K562 (cell line): ENCODE data around the gene CPSF4L. TPM values are rescaled to one million over a fixed set of nuclear protein-coding genes. Genes with fewer than 3 reads are reported as not detected.
A peak's percentile ranks its signal among the peaks of the same experiment; 100 is the strongest.

Experiments used
- ATAC-seq: fragments of 200-7000 bp; cut with Tn5 transposase; 3 replicates; pipeline ENCODE4 v1.9.1; 2020; ENCODE audit warnings: moderate library complexity
- BruUV-seq: library from RNA; stranded (reverse); fragments of 400-500 nt; replicated peaks from 2 replicates; lab custom pipeline; 2021; lab: Mats Ljungman, UMichigan
- CTCF ChIA-PET: fragments of 300-600 bp; formaldehyde crosslinking; extraction: SDS; loops from one replicate; lab custom pipeline; 2021; ENCODE audit warnings: low intra/inter-chr PET ratio; lab: Yijun Ruan, JAX
- POLR2A ChIA-PET: fragments of 300-600, 350-650 bp; sonication (Branson Sonifier 250); formaldehyde crosslinking; extraction: SDS; loops from one replicate; lab custom pipeline; 2021; ENCODE audit warnings: antibody characterized with exemption, inconsistent platforms; lab: Yijun Ruan, JAX
- DNase-seq, 4 experiments: peaks; one replicate each; pipeline versions ENCODE4 v3.0.0 to v3.0.0-alpha.2; 2011 to 2018; ENCODE audit warnings: low spot score in 3 of 4, mixed read lengths in 3 of 4; ENCODE audit errors: extremely low read depth in 1 of 4
- FAIRE-seq: peaks from 2 replicates; lab custom pipeline; 2011; peaks lifted over from hg19 to GRCh38; lab: Jason Lieb, UNC
- H2AFZ ChIP-seq: 2 replicates; pipeline ENCODE4 v1.6.0; 2011; ENCODE audit warnings: low read depth, low read length, control low read depth, inconsistent platforms
- H3K27ac ChIP-seq: fragments of 200-600 bp; 3 replicates; pipeline ENCODE4 v1.8.0; 2011; ENCODE audit warnings: low read depth, mild to moderate bottlenecking, control low read depth, inconsistent platforms, low read length, moderate library complexity, mixed read lengths; ENCODE audit errors: extremely low read depth
- H3K27me3 ChIP-seq, 2 experiments: fragments of 300-600 bp in 1 of 2; 2 replicates in 1 of 2; 3 replicates in 1 of 2; pipeline versions ENCODE4 v1.6.0 to v1.8.0; 2011; ENCODE audit warnings: inconsistent platforms in 2 of 2, low read length in 2 of 2, mild to moderate bottlenecking in 1 of 2, mixed read lengths in 1 of 2, moderate library complexity in 1 of 2; ENCODE audit not compliant: control insufficient read depth in 2 of 2, insufficient read depth in 2 of 2
- H3K36me3 ChIP-seq: fragments of 300-600 bp; 3 replicates; pipeline ENCODE4 v1.8.0; 2011; ENCODE audit warnings: mild to moderate bottlenecking, low read length, inconsistent platforms; ENCODE audit not compliant: control insufficient read depth, insufficient read depth
- H3K4me1 ChIP-seq, 2 experiments: fragments of 200-600 bp in 1 of 2; replicated peaks in 1 of 2; 2 replicates in 1 of 2; 3 replicates in 1 of 2; pipeline versions ENCODE4 v1.5.1 to v1.8.0; 2011; ENCODE audit warnings: inconsistent platforms in 2 of 2, low read length in 2 of 2, mild to moderate bottlenecking in 1 of 2, mixed read lengths in 1 of 2, moderate library complexity in 1 of 2; ENCODE audit not compliant: control insufficient read depth in 2 of 2, insufficient read depth in 2 of 2
- H3K4me2 ChIP-seq: 2 replicates; pipeline ENCODE4 v1.6.1; 2011; ENCODE audit warnings: low read length, control low read depth, inconsistent platforms, mixed read lengths; ENCODE audit not compliant: insufficient read depth
- H3K4me3 ChIP-seq: fragments of 200-600 bp; sonication (generic), shearing (Covaris generic); 2 replicates; pipeline ENCODE4 v1.5.1; 2016; ENCODE audit warnings: control low read depth, inconsistent platforms
- H3K79me2 ChIP-seq: fragments of 200-600 bp; 3 replicates; pipeline ENCODE4 v1.8.0; 2011; ENCODE audit warnings: low read length, inconsistent platforms; ENCODE audit not compliant: control insufficient read depth, insufficient read depth
- H3K9ac ChIP-seq, 2 experiments: 2 replicates each; pipeline versions ENCODE4 v1.6.0 to v1.6.1; 2011; ENCODE audit warnings: low read depth in 2 of 2, low read length in 2 of 2, control low read depth in 1 of 2, inconsistent platforms in 1 of 2, mild to moderate bottlenecking in 1 of 2, mixed read lengths in 1 of 2; ENCODE audit not compliant: insufficient read depth in 1 of 2
- H3K9me1 ChIP-seq: one replicate; pipeline ENCODE4 v1.6.0; 2011; ENCODE audit warnings: inconsistent platforms, mild to moderate bottlenecking, low read length, moderate library complexity; ENCODE audit not compliant: control insufficient read depth, insufficient read depth
- H3K9me3 ChIP-seq: replicated peaks from 2 replicates; pipeline ENCODE4 v1.5.1; 2011; ENCODE audit warnings: low read depth, low read length, inconsistent platforms; ENCODE audit not compliant: control insufficient read depth, insufficient read depth
- H4K20me1 ChIP-seq: replicated peaks from 2 replicates; pipeline ENCODE4 v1.6.1; 2011; ENCODE audit warnings: low read length, inconsistent platforms, mixed read lengths; ENCODE audit not compliant: control insufficient read depth, insufficient read depth
- FOSL1 ChIP-seq: fragments of 200-800 bp; sonication (Bioruptor generic); conservative IDR thresholded peaks from 2 replicates; pipeline ENCODE4 v1.6.1; 2016; ENCODE audit warnings: missing genetic modification characterization, missing compliant biosample characterization
- GATAD2B ChIP-seq: fragments of 450-650 bp; IDR thresholded peaks from 2 replicates; pipeline ENCODE4 v1.6.1; 2017; ENCODE audit warnings: mild to moderate bottlenecking, borderline replicate concordance
- PTRF ChIP-seq: fragments of 450-650 bp; IDR thresholded peaks from 2 replicates; pipeline ENCODE4 v1.6.1; 2016; ENCODE audit warnings: mild to moderate bottlenecking, missing genetic modification characterization, missing compliant biosample characterization
- TBL1XR1 ChIP-seq, 2 experiments: IDR thresholded peaks; 2 replicates each; pipeline ENCODE4 v1.6.1; 2012; ENCODE audit warnings: improper control_type of control experiment in 2 of 2, low read length in 2 of 2, mild to moderate bottlenecking in 1 of 2
- TGIF2 ChIP-seq: sonication (generic); formaldehyde crosslinking; IDR thresholded peaks from 2 replicates; pipeline ENCODE4 v1.8.1; 2022; ENCODE audit warnings: mild to moderate bottlenecking, missing genetic modification reagents, moderate library complexity
- TRIM28 ChIP-seq: fragments of 450-650 bp; IDR thresholded peaks from 2 replicates; pipeline ENCODE4 v1.6.1; 2017
- ZNF140 ChIP-seq: fragments of 250-450 bp; sonication (Bioruptor Pico); IDR thresholded peaks from 2 replicates; pipeline ENCODE4 v1.8.0; 2021; ENCODE audit warnings: moderate library complexity, mild to moderate bottlenecking, inconsistent platforms
- WGBS: fragments of 100-300 bp; shearing (Covaris generic); methylation state at CpG from one replicate; pipeline ENCODE4 v1.1.6; 2016; ENCODE audit warnings: low coverage, mixed read lengths; ENCODE audit not compliant: insufficient coverage; ENCODE audit errors: missing lambda C conversion rate; 5-methylcytosine and 5-hydroxymethylcytosine counted together
- in situ Hi-C: fragments of 300-500 bp; cut with MboI; formaldehyde crosslinking; loops from 4 replicates; pipeline ENCODE4 v1.15.0; 2018; ENCODE audit warnings: inconsistent platforms, mixed read lengths
- intact Hi-C: fragments of 100-400 bp; cut with micrococcal nuclease; formaldehyde crosslinking; loops from 2 replicates; pipeline ENCODE4 v1.14.2; 2022
- polyA plus RNA-seq, 8 experiments: library from polyadenylated mRNA; depleted of rRNA in 4 of 8; stranded (reverse) in 5 of 8; unstranded in 3 of 8; fragments of >200 nt; fragmentation: Nextera tagmentation in 2 of 8; fragmentation: Illumina TruSeq in 1 of 8; extraction: Ambion mirVana in 2 of 8; extraction: Trizol in 1 of 8; gene quantifications; 2 replicates each; pipeline versions ENCODE4 v1.2.1 to v1.2.3, GENCODE V29; 2011 to 2014; ENCODE audit warnings: inconsistent platforms in 1 of 8, missing spikeins in 1 of 8
- total RNA-seq, 7 experiments: library from RNA; depleted of rRNA in 6 of 7; stranded (reverse); fragments of >200 nt in 6 of 7; fragmentation: Illumina TruSeq in 2 of 7; extraction: Trizol in 2 of 7; gene quantifications; 2 replicates each; pipeline versions ENCODE4 v1.2.1 to v1.2.3, GENCODE V29; 2011 to 2021; ENCODE audit warnings: low replicate concordance in 1 of 7
- TF ChIP-seq, protein P1 (sequence below), 2 experiments: fragments of 450-650 bp in 1 of 2; sonication (generic) in 1 of 2; formaldehyde crosslinking in 1 of 2; IDR thresholded peaks; 2 replicates each; pipeline versions ENCODE4 v1.7.1 to v1.9.0; 2016 to 2022; ENCODE audit warnings: inconsistent platforms in 1 of 2, mild to moderate bottlenecking in 1 of 2, missing genetic modification reagents in 1 of 2
- TF ChIP-seq, protein P2 (sequence below): fragments of 200-800 bp; sonication (Bioruptor generic); IDR thresholded peaks from 2 replicates; pipeline ENCODE4 v1.6.1; 2017; ENCODE audit warnings: missing genetic modification characterization, missing compliant biosample characterization

Gene CPSF4L
- total and polyA plus RNA-seq, 9 of the 15 experiments (the other 6 are each of a cell fraction or from before 2014, with no cell fraction given) = not detected

DNA sequence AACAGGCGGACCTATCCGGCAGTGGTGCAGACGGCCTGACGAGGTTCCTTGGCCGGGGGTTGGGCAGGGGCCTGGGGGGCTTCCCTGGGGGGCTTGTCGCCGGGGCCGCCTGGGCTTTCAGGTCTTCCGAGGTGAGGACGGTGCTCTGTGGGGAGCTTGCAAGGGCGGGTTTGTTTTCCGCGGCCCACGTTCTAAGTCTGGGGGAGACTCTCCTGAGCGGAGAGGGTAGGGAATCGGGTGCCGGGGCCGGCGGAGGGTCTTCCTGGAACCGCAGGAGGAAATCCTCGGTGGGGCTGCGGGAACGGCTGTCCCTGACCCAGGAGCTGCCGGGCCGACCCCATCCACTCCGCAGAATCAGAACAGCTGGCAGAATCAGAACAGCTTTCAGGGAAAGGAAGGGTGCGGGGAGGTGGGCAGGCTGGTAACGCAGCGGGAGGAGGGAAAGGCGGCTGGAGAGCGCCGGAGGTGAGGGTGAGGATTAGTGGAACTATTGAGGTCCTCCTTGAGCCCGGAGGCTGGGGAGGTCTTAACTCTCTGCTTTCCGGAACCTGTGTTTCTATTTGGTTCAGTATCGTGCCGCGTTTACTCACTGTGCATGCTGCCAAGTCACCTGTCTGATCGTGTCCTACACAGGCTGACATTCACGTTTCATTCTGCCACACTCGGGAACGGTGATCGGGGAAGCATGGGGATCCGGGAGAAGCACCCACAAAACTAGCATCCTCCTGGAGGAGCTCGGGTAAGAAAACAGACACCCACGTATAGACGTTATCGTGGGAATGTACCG, 28.9 kb downstream of the CPSF4L start:
- peaks cover 75% of the 10 kb centered on the region for H3K79me2 ChIP-seq
- DNase-seq = peak in 3 of 4 experiments; percentile 40 to 48 (median 44)
- FAIRE-seq = peak; percentile 29
- H2AFZ ChIP-seq = peak overlapping the region; percentile 90
- intact Hi-C loops (loop anchor here (2.0 kb wide), 2 partner anchors 40 to 78 kb away; partner anchors contain the start of gene COG1), in situ Hi-C loops (no loop called here)
- peak overlapping the region; percentile 89 for H3K27ac ChIP-seq
- H3K9me3 ChIP-seq = no peaks in the 10 kb centered on the region
- H3K4me1 ChIP-seq = peaks cover 21 to 26% of the 10 kb centered on the region in 2 experiments
- peak overlapping the region; percentile 76 to 93 for H3K9ac ChIP-seq
- ChIA-PET CTCF (interaction anchor here (0.8 kb wide), 1 partner anchor 45 kb away, joined by 3 read pairs; no protein-coding TSS in a partner anchor), POLR2A (interaction anchor here (0.6 to 2.3 kb wide), 17 partner anchors 10 to 595 kb away, joined by 3 to 10 read pairs (median 4); partner anchors contain the start of gene COG1)
- H3K9me1 ChIP-seq = no peaks in the 10 kb centered on the region
- TSS peak; percentile 64 for BruUV-seq
- H3K4me3 ChIP-seq = peak overlapping the region; percentile 95
- peak; percentile 51 for ATAC-seq
- H3K4me2 ChIP-seq = peak overlapping the region; percentile 97
- H4K20me1 ChIP-seq = peaks cover 16% of the 10 kb centered on the region
- WGBS = under 1% methylated on average over 35 of the region's 48 CpGs
- H3K27me3 ChIP-seq = no peaks in the 10 kb centered on the region
- peaks cover 39% of the 10 kb centered on the region for H3K36me3 ChIP-seq
- no peak for TF ChIP-seq ZNF140
- TF ChIP-seq TRIM28 = no peak
- TF ChIP-seq GATAD2B = 0 out of 2 replicates have a peak, but pooled peaks have one; percentile 40
- peak; percentile 8; the same call in 1 of the 2 replicates for TF ChIP-seq FOSL1 (tag)
- no peak for TF ChIP-seq PTRF (tag)
- TF ChIP-seq, protein P1, sequence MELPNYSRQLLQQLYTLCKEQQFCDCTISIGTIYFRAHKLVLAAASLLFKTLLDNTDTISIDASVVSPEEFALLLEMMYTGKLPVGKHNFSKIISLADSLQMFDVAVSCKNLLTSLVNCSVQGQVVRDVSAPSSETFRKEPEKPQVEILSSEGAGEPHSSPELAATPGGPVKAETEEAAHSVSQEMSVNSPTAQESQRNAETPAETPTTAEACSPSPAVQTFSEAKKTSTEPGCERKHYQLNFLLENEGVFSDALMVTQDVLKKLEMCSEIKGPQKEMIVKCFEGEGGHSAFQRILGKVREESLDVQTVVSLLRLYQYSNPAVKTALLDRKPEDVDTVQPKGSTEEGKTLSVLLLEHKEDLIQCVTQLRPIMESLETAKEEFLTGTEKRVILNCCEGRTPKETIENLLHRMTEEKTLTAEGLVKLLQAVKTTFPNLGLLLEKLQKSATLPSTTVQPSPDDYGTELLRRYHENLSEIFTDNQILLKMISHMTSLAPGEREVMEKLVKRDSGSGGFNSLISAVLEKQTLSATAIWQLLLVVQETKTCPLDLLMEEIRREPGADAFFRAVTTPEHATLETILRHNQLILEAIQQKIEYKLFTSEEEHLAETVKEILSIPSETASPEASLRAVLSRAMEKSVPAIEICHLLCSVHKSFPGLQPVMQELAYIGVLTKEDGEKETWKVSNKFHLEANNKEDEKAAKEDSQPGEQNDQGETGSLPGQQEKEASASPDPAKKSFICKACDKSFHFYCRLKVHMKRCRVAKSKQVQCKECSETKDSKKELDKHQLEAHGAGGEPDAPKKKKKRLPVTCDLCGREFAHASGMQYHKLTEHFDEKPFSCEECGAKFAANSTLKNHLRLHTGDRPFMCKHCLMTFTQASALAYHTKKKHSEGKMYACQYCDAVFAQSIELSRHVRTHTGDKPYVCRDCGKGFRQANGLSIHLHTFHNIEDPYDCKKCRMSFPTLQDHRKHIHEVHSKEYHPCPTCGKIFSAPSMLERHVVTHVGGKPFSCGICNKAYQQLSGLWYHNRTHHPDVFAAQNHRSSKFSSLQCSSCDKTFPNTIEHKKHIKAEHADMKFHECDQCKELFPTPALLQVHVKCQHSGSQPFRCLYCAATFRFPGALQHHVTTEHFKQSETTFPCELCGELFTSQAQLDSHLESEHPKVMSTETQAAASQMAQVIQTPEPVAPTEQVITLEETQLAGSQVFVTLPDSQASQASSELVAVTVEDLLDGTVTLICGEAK (IDR thresholded peaks at IDR 0.05) = peak; percentile 37; the same call in 1 of the 2 replicates
- TF ChIP-seq, protein P1 (CRISPR knock-in tag; IDR thresholded peaks at IDR 0.05) = no peak
- TF ChIP-seq, protein P2, sequence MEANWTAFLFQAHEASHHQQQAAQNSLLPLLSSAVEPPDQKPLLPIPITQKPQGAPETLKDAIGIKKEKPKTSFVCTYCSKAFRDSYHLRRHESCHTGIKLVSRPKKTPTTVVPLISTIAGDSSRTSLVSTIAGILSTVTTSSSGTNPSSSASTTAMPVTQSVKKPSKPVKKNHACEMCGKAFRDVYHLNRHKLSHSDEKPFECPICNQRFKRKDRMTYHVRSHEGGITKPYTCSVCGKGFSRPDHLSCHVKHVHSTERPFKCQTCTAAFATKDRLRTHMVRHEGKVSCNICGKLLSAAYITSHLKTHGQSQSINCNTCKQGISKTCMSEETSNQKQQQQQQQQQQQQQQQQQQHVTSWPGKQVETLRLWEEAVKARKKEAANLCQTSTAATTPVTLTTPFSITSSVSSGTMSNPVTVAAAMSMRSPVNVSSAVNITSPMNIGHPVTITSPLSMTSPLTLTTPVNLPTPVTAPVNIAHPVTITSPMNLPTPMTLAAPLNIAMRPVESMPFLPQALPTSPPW = peak; percentile 75; the same call in 1 of the 2 replicates
- no peak for TF ChIP-seq TGIF2 (CRISPR knock-in tag)
- TF ChIP-seq TBL1XR1 (IDR thresholded peaks at IDR 0.05; ENCODE audit: low read length in 2 of 2) = no peak
